ENCODE data around the gene ARFGAP1.

DNA sequence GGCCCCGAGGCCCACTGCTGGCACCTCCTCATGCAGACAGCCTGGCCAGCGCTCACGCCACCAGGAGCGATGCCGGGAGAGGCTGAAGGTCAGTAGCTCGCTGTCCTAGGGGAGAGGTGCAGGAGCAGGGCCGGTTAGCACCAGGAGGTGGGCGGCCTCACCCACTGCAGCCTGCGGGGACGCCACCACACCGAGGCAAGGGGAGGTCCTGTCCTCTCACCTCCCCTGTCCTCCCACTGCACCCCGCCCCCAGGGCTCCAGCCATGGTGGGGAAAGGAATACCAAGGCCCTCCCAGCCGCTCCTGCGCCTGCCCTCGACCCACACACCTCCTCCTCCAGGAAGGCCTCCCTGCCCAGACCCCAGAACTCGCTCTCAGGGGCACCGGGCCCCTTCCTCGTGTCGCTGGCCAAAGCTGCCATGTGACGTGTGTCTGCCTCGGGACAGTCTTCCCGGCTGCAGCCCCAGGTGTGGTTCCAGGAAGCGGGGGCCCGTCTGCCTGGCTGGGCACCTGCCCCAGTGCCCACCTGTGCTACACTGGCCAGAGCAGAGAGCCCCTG lies 24.9 kb upstream of the ARFGAP1 start:
- TF ChIP-seq, protein P1, sequence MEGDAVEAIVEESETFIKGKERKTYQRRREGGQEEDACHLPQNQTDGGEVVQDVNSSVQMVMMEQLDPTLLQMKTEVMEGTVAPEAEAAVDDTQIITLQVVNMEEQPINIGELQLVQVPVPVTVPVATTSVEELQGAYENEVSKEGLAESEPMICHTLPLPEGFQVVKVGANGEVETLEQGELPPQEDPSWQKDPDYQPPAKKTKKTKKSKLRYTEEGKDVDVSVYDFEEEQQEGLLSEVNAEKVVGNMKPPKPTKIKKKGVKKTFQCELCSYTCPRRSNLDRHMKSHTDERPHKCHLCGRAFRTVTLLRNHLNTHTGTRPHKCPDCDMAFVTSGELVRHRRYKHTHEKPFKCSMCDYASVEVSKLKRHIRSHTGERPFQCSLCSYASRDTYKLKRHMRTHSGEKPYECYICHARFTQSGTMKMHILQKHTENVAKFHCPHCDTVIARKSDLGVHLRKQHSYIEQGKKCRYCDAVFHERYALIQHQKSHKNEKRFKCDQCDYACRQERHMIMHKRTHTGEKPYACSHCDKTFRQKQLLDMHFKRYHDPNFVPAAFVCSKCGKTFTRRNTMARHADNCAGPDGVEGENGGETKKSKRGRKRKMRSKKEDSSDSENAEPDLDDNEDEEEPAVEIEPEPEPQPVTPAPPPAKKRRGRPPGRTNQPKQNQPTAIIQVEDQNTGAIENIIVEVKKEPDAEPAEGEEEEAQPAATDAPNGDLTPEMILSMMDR (IDR thresholded peaks at IDR 0.05; ENCODE audit: borderline replicate concordance, extremely low read depth, low read length, poor library complexity, severe bottlenecking): no peak
- no peak for TF ChIP-seq EZH2 (IDR thresholded peaks at IDR 0.05; ENCODE audit: borderline replicate concordance, low read depth, low read length, severe bottlenecking)

Measured in DND-41 (cell line).